Peyer's patch (tissue), 4 donors: ENCODE data around the gene FAR1.
"Not testable (repeated sequence)": the region's sequence is repeated elsewhere in the genome, so short reads cannot be mapped to it uniquely, and the experiment has no call there.

ENCODE experiments used
- POLR2A ChIP-seq, 2 donors: fragments of 450-650 bp; IDR thresholded peaks; one replicate each; pipeline ENCODE4 v1.5.1; 2017; ENCODE audit warnings: antibody characterized with exemption in 2 of 2, mild to moderate bottlenecking in 2 of 2, moderate library complexity in 2 of 2
- TF ChIP-seq, protein P1 (sequence below), 6 experiments: fragments of 450-650 bp in 4 of 6; fragments of 200-600 bp in 2 of 6; sonication (generic) in 1 of 6; IDR thresholded peaks; one replicate each; pipeline ENCODE4 v1.5.1; 2017 to 2019; ENCODE audit warnings: antibody characterized with exemption in 6 of 6, mild to moderate bottlenecking in 3 of 6, moderate library complexity in 1 of 6

DNA sequence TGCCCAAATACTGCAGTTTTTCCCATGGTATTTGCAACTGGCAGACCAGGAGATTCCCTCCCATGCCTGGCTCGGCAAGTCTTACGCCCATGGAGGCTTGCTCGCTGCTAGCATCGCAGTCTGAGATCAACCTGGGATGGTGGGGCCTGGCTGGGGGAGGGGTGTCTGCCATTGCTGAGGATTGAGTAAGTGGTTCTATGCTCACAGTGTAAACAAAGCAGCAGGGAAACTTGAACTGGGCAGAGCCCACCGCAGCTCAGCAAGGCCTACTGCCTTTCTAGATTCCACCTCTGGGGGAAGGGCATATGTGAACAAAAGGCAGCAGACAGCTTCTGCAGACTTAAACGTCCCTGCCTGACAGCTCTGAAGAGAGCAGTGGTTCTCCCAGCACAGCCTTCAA, 17.0 kb upstream of the FAR1 start:
- TF ChIP-seq, protein P1, sequence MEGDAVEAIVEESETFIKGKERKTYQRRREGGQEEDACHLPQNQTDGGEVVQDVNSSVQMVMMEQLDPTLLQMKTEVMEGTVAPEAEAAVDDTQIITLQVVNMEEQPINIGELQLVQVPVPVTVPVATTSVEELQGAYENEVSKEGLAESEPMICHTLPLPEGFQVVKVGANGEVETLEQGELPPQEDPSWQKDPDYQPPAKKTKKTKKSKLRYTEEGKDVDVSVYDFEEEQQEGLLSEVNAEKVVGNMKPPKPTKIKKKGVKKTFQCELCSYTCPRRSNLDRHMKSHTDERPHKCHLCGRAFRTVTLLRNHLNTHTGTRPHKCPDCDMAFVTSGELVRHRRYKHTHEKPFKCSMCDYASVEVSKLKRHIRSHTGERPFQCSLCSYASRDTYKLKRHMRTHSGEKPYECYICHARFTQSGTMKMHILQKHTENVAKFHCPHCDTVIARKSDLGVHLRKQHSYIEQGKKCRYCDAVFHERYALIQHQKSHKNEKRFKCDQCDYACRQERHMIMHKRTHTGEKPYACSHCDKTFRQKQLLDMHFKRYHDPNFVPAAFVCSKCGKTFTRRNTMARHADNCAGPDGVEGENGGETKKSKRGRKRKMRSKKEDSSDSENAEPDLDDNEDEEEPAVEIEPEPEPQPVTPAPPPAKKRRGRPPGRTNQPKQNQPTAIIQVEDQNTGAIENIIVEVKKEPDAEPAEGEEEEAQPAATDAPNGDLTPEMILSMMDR (IDR thresholded peaks at IDR 0.05): not testable (repeated sequence)
- TF ChIP-seq POLR2A (IDR thresholded peaks at IDR 0.05): not testable (repeated sequence)
